Skeletal muscle satellite cell (primary cell): ENCODE measurements around the gene PPP1R14C.

Experiments used
- H3K27me3 ChIP-seq: 2 replicates; pipeline ENCODE4 v1.7.0; 2013; ENCODE audit warnings: low read length; ENCODE audit not compliant: control insufficient read depth, insufficient read depth
- H3K36me3 ChIP-seq: 2 replicates; pipeline ENCODE4 v1.7.0; 2013; ENCODE audit warnings: mild to moderate bottlenecking, control low read depth, low read length; ENCODE audit not compliant: insufficient read depth
- H3K4me1 ChIP-seq: 2 replicates; pipeline ENCODE4 v1.7.0; 2013; ENCODE audit warnings: low read length; ENCODE audit not compliant: control insufficient read depth, insufficient read depth
- H3K4me2 ChIP-seq: 2 replicates; pipeline ENCODE4 v1.7.0; 2013; ENCODE audit warnings: mild to moderate bottlenecking, low read length
- H3K4me3 ChIP-seq: 2 replicates; pipeline ENCODE4 v1.7.0; 2013; ENCODE audit warnings: low read length
- H3K9ac ChIP-seq: 2 replicates; pipeline ENCODE4 v1.7.0; 2013; ENCODE audit warnings: mild to moderate bottlenecking, low read depth, low read length, moderate library complexity
- H3K9me3 ChIP-seq: replicated peaks from 2 replicates; pipeline ENCODE4 v1.7.0; 2013; ENCODE audit warnings: mild to moderate bottlenecking, control low read depth, low read length

PPP1R14C gene

GRCh38 chr6:150245148-150245935, 102.5 kb downstream of the PPP1R14C start:
- Histone ChIP-seq H3K27me3 (no peaks in the 10 kb centered on the region), H3K9me3 (no peaks in the 10 kb centered on the region), H3K36me3 (no peaks in the 10 kb centered on the region), H3K4me2 (no peak overlapping the region), H3K4me3 (no peak overlapping the region), H3K4me1 (no peaks in the 10 kb centered on the region), H3K9ac (no peak overlapping the region)

DNA sequence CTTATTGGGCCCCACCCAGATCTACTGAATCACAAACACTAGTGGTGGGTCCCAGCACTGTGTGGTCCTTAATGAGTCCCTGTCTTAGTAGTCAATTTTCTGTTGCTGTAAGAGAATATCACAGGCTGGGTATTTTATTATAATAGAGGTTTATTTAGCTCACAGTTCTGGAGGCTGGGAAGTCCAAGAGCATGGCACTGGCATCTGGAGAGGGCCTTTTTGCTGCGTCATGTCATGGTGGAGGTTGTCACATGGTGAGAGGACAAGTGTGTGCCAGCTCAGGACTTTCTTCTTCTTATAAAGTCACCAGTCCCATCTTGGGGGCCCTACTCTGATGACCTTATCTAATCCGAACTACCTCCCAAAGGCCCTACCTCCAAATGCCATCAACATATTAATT, 105.0 kb downstream of the PPP1R14C start:
- H3K4me1 ChIP-seq, result peaks cover 14% of the 10 kb centered on the region
- H3K9me3 ChIP-seq, result no peaks in the 10 kb centered on the region
- H3K36me3 ChIP-seq, result no peaks in the 10 kb centered on the region
- H3K4me2 ChIP-seq, result no peak overlapping the region
- no peak overlapping the region for H3K4me3 ChIP-seq
- no peak overlapping the region for H3K9ac ChIP-seq
- H3K27me3 ChIP-seq, result no peaks in the 10 kb centered on the region

DNA sequence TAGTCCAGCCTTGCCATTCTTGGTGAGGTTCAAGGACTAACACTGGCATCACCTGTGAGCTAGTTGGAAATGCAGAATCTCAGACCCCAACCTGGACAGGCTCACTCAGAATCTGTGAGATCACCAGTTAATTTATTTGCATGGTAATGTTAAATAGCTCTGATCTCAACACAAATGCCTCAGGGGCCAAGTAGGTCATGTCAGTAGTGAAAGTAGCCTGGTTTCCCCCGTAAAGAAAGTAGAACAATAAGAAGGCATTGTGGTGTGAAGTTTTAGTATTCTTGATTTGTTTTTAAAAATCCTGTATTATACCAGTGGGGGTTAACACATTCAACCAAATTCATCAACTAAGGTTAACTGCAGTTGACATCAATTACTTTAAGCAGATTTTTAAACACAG, 105.5 kb downstream of the PPP1R14C start:
- no peak overlapping the region for H3K4me3 ChIP-seq
- H3K27me3 ChIP-seq, result no peaks in the 10 kb centered on the region
- no peak overlapping the region for H3K4me2 ChIP-seq
- no peaks in the 10 kb centered on the region for H3K36me3 ChIP-seq
- H3K9ac ChIP-seq, result no peak overlapping the region
- no peaks in the 10 kb centered on the region for H3K9me3 ChIP-seq
- peaks cover 19% of the 10 kb centered on the region for H3K4me1 ChIP-seq

DNA sequence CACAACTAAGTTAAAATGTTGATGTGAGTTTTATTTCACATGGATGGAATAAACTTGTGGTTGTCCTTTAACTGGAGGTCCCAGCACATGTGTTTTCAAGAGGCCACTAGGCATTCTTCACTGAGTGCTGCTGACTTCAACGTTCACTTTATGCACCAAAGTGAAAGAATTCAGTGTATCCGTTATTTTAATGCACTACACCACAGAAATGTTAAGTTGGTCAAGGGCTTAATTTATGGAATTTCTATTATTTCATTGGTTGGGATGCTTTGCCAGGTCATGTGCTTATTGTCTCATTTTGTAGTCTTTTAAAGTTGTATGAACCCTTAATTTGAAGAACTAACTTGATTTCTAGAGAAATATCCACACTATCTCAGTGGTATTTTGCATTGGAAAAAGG, 106.4 kb downstream of the PPP1R14C start:
- Histone ChIP-seq H3K9me3 (no peaks in the 10 kb centered on the region), H3K4me3 (no peak overlapping the region), H3K9ac (no peak overlapping the region), H3K4me2 (no peak overlapping the region), H3K4me1 (peaks cover 22% of the 10 kb centered on the region), H3K36me3 (no peaks in the 10 kb centered on the region), H3K27me3 (no peaks in the 10 kb centered on the region)

DNA sequence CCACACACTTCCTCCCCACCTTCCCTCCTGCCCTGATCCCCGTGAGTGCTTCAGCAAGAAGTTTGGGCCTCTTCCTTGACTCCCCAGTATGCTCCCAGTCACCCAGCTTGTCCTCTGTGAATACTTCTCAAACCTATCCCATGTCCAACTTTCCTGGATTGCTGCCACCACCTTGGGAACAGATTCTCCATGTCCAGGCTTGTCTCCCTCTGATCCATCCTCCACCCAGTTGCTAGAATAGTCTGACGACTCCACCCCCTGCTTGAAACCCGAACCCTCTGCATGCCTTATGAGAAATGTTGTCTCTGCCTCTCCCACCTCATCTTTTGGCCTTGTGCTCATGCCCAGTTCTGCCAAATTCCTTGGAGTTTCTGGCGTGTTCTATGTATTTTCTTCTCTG, 108.0 kb downstream of the PPP1R14C start:
- H3K27me3 ChIP-seq, result no peaks in the 10 kb centered on the region
- peaks cover 30% of the 10 kb centered on the region for H3K4me1 ChIP-seq
- H3K9me3 ChIP-seq, result no peaks in the 10 kb centered on the region
- H3K9ac ChIP-seq, result no peak overlapping the region
- H3K4me2 ChIP-seq, result no peak overlapping the region
- no peak overlapping the region for H3K4me3 ChIP-seq
- no peaks in the 10 kb centered on the region for H3K36me3 ChIP-seq

DNA sequence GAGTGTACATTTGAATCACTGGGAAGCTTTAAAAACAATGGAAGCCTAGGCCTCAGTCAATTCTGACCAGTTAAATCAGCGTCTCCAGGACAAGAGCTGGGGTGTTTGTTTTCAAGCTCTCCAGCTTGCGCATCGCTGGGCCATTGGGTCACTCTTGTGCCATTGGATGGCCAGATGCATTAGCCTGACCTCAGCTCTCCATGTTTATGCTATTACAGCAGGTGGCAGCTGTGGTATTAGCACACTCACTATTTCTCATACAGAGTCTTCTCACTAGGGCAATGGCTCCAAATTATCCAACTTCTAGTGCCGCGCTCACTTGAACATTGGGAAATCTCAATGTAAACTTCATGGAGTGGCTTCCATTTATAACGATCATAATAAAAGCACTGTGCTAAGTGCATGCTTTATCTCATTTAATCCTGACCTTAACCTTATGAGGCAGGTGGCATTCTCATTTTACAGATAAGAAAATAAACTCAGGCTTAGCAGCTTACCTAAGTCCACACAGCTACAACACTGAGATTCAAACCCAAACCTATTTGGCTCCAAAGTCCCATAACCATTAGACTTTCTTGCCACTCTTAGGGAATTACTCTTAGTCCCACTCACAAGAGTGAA, 108.8 kb downstream of the PPP1R14C start:
- peaks cover 32% of the 10 kb centered on the region for H3K4me1 ChIP-seq
- H3K4me3 ChIP-seq, result no peak overlapping the region
- no peak overlapping the region for H3K9ac ChIP-seq
- H3K9me3 ChIP-seq, result no peaks in the 10 kb centered on the region
- no peaks in the 10 kb centered on the region for H3K27me3 ChIP-seq
- H3K36me3 ChIP-seq, result no peaks in the 10 kb centered on the region
- H3K4me2 ChIP-seq, result no peak overlapping the region

GRCh38 chr6:150252714-150253444, 110.0 kb downstream of the PPP1R14C start:
- Histone ChIP-seq H3K4me3 (no peak overlapping the region), H3K36me3 (no peaks in the 10 kb centered on the region), H3K4me2 (no peak overlapping the region), H3K4me1 (peaks cover 36% of the 10 kb centered on the region), H3K9ac (no peak overlapping the region), H3K27me3 (no peaks in the 10 kb centered on the region), H3K9me3 (no peaks in the 10 kb centered on the region)

DNA sequence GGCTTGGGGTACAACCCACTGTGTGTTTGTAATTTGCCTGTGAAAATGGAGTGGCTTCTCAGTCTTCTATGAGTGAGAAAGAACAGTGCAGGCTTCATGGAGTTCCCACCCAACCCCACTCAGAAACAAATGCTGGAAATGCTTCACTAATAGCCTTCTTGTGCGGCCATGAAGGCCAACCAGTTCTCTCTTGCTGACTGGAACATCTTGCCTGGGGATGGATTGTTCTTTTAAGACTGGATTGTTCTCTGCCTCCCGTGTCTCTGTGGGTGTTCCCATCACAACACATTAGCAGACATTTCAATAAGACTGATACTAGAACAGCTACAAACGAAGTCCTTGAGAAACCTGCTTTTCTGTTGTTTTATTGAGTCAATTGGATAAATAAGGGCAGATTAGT, 110.6 kb downstream of the PPP1R14C start:
- Histone ChIP-seq H3K4me3 (no peak overlapping the region), H3K9ac (no peak overlapping the region), H3K36me3 (no peaks in the 10 kb centered on the region), H3K4me1 (peaks cover 36% of the 10 kb centered on the region), H3K4me2 (no peak overlapping the region), H3K9me3 (no peaks in the 10 kb centered on the region), H3K27me3 (no peaks in the 10 kb centered on the region)

DNA sequence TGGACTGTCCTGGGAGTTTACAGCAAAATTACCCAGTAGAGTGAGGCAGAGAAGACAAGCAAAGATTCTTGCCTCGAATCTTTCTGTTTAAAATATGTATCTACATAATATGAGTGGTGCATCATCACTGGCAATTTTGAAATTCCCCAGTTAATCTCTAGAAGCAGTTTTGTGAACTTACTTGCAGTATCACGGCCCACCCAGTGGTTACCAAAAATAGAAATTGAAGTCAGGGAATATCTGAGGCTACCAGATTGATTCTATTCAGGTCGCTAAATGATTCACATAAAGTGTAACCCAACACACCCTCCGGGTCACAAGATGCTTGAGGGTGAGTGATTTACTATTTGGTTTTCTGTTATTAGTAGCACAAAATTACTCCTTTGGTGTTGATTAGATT, 111.9 kb downstream of the PPP1R14C start:
- H3K4me1 ChIP-seq, result peaks cover 36% of the 10 kb centered on the region
- H3K9me3 ChIP-seq, result no peaks in the 10 kb centered on the region
- no peak overlapping the region for H3K4me2 ChIP-seq
- H3K27me3 ChIP-seq, result no peaks in the 10 kb centered on the region
- H3K9ac ChIP-seq, result no peak overlapping the region
- H3K4me3 ChIP-seq, result no peak overlapping the region
- H3K36me3 ChIP-seq, result no peaks in the 10 kb centered on the region

- H3K9me3 ChIP-seq, result no peaks in the 10 kb centered on the region
- H3K4me1 ChIP-seq, result peaks cover 33% of the 10 kb centered on the region
- no peak overlapping the region for H3K9ac ChIP-seq
- no peak overlapping the region for H3K4me2 ChIP-seq
- no peaks in the 10 kb centered on the region for H3K27me3 ChIP-seq
- H3K36me3 ChIP-seq, result no peaks in the 10 kb centered on the region
- no peak overlapping the region for H3K4me3 ChIP-seq
Observed at GRCh38 chr6:150255840-150256239, 113.0 kb downstream of the PPP1R14C start.

DNA sequence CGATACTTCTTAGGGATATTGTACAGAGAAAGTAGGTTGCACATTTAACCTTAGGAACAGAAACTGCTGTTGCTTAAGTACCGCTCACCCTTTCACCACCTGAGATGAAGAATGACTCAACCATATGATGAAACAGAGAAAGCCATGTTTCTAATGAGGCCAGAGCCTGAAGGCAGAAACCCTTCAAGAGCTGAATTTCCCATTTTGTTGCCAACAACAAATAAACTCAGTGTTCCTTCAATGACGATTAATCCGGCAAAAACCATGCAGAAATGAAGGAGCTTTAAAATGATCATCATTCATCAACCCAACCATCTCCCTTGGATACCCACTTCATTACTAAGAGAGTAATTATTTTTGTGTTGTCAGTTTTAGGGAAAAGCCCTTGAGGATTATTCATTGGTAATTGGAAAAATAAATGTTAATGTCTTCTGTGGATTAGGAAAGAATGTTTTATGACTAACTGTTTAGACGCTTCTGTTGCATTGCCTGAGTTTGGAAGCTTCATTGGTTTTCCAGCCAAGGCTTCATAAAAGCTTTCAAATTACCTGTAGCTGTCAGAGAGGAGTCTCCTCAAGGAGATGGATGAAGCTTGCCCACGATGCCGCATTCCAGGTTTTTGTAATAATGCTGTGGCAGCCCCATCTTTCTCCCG, 113.9 kb downstream of the PPP1R14C start:
- no peaks in the 10 kb centered on the region for H3K36me3 ChIP-seq
- H3K27me3 ChIP-seq, result no peaks in the 10 kb centered on the region
- H3K9ac ChIP-seq, result no peak overlapping the region
- no peak overlapping the region for H3K4me2 ChIP-seq
- H3K4me3 ChIP-seq, result no peak overlapping the region
- H3K4me1 ChIP-seq, result peaks cover 25% of the 10 kb centered on the region
- no peaks in the 10 kb centered on the region for H3K9me3 ChIP-seq
